K562 (cell line): ENCODE data around the gene TUBA1B. TPM values are rescaled to one million over a fixed set of nuclear protein-coding genes. Genes with fewer than 3 reads are reported as not detected.
"Not testable (repeated sequence)": the region's sequence is repeated elsewhere in the genome, so short reads cannot be mapped to it uniquely, and the experiment has no call there.

Experiments
- ATAC-seq: fragments of 200-7000 bp; cut with Tn5 transposase; 3 replicates; pipeline ENCODE4 v1.9.1; 2020; ENCODE audit warnings: moderate library complexity
- BruUV-seq: library from RNA; stranded (reverse); fragments of 400-500 nt; replicated peaks from 2 replicates; lab custom pipeline; 2021; lab: Mats Ljungman, UMichigan
- CTCF ChIA-PET: fragments of 300-600 bp; formaldehyde crosslinking; extraction: SDS; loops from one replicate; lab custom pipeline; 2021; ENCODE audit warnings: low intra/inter-chr PET ratio; lab: Yijun Ruan, JAX
- POLR2A ChIA-PET: fragments of 300-600, 350-650 bp; sonication (Branson Sonifier 250); formaldehyde crosslinking; extraction: SDS; loops from one replicate; lab custom pipeline; 2021; ENCODE audit warnings: antibody characterized with exemption, inconsistent platforms; lab: Yijun Ruan, JAX
- DNase-seq, 4 experiments: peaks; one replicate each; pipeline versions ENCODE4 v3.0.0 to v3.0.0-alpha.2; 2011 to 2018; ENCODE audit warnings: low spot score in 3 of 4, mixed read lengths in 3 of 4; ENCODE audit errors: extremely low read depth in 1 of 4
- FAIRE-seq: peaks from 2 replicates; lab custom pipeline; 2011; peaks lifted over from hg19 to GRCh38; lab: Jason Lieb, UNC
- H2AFZ ChIP-seq: 2 replicates; pipeline ENCODE4 v1.6.0; 2011; ENCODE audit warnings: low read depth, low read length, control low read depth, inconsistent platforms
- H3K27ac ChIP-seq: fragments of 200-600 bp; 3 replicates; pipeline ENCODE4 v1.8.0; 2011; ENCODE audit warnings: low read depth, mild to moderate bottlenecking, control low read depth, inconsistent platforms, low read length, moderate library complexity, mixed read lengths; ENCODE audit errors: extremely low read depth
- H3K27me3 ChIP-seq, 2 experiments: fragments of 300-600 bp in 1 of 2; 2 replicates in 1 of 2; 3 replicates in 1 of 2; pipeline versions ENCODE4 v1.6.0 to v1.8.0; 2011; ENCODE audit warnings: inconsistent platforms in 2 of 2, low read length in 2 of 2, mild to moderate bottlenecking in 1 of 2, mixed read lengths in 1 of 2, moderate library complexity in 1 of 2; ENCODE audit not compliant: control insufficient read depth in 2 of 2, insufficient read depth in 2 of 2
- H3K36me3 ChIP-seq: fragments of 300-600 bp; 3 replicates; pipeline ENCODE4 v1.8.0; 2011; ENCODE audit warnings: mild to moderate bottlenecking, low read length, inconsistent platforms; ENCODE audit not compliant: control insufficient read depth, insufficient read depth
- H3K4me1 ChIP-seq, 2 experiments: fragments of 200-600 bp in 1 of 2; replicated peaks in 1 of 2; 2 replicates in 1 of 2; 3 replicates in 1 of 2; pipeline versions ENCODE4 v1.5.1 to v1.8.0; 2011; ENCODE audit warnings: inconsistent platforms in 2 of 2, low read length in 2 of 2, mild to moderate bottlenecking in 1 of 2, mixed read lengths in 1 of 2, moderate library complexity in 1 of 2; ENCODE audit not compliant: control insufficient read depth in 2 of 2, insufficient read depth in 2 of 2
- H3K4me2 ChIP-seq: 2 replicates; pipeline ENCODE4 v1.6.1; 2011; ENCODE audit warnings: low read length, control low read depth, inconsistent platforms, mixed read lengths; ENCODE audit not compliant: insufficient read depth
- H3K4me3 ChIP-seq: fragments of 200-600 bp; sonication (generic), shearing (Covaris generic); 2 replicates; pipeline ENCODE4 v1.5.1; 2016; ENCODE audit warnings: control low read depth, inconsistent platforms
- H3K79me2 ChIP-seq: fragments of 200-600 bp; 3 replicates; pipeline ENCODE4 v1.8.0; 2011; ENCODE audit warnings: low read length, inconsistent platforms; ENCODE audit not compliant: control insufficient read depth, insufficient read depth
- H3K9ac ChIP-seq, 2 experiments: 2 replicates each; pipeline versions ENCODE4 v1.6.0 to v1.6.1; 2011; ENCODE audit warnings: low read depth in 2 of 2, low read length in 2 of 2, control low read depth in 1 of 2, inconsistent platforms in 1 of 2, mild to moderate bottlenecking in 1 of 2, mixed read lengths in 1 of 2; ENCODE audit not compliant: insufficient read depth in 1 of 2
- H3K9me1 ChIP-seq: one replicate; pipeline ENCODE4 v1.6.0; 2011; ENCODE audit warnings: inconsistent platforms, mild to moderate bottlenecking, low read length, moderate library complexity; ENCODE audit not compliant: control insufficient read depth, insufficient read depth
- H3K9me3 ChIP-seq: replicated peaks from 2 replicates; pipeline ENCODE4 v1.5.1; 2011; ENCODE audit warnings: low read depth, low read length, inconsistent platforms; ENCODE audit not compliant: control insufficient read depth, insufficient read depth
- H4K20me1 ChIP-seq: replicated peaks from 2 replicates; pipeline ENCODE4 v1.6.1; 2011; ENCODE audit warnings: low read length, inconsistent platforms, mixed read lengths; ENCODE audit not compliant: control insufficient read depth, insufficient read depth
- HNRNPLL ChIP-seq: fragments of 200-400 bp; formaldehyde crosslinking; IDR thresholded peaks from 2 replicates; pipeline ENCODE4 v1.6.1; 2017; ENCODE audit warnings: low read length, low read depth, mild to moderate bottlenecking; ENCODE audit not compliant: poor library complexity, severe bottlenecking
- NCOR1 ChIP-seq: fragments of 450-650 bp; IDR thresholded peaks from 2 replicates; pipeline ENCODE4 v1.6.1; 2016; ENCODE audit warnings: mild to moderate bottlenecking, moderate library complexity
- POLR2AphosphoS5 ChIP-seq: IDR thresholded peaks from 2 replicates; pipeline ENCODE4 v1.6.1; 2011; ENCODE audit warnings: mild to moderate bottlenecking, low read depth, low read length, moderate library complexity; ENCODE audit not compliant: control insufficient read depth, insufficient read depth
- ZBED1 ChIP-seq: IDR thresholded peaks from 2 replicates; pipeline ENCODE4 v1.6.1; 2014
- WGBS: fragments of 100-300 bp; shearing (Covaris generic); methylation state at CpG from one replicate; pipeline ENCODE4 v1.1.6; 2016; ENCODE audit warnings: low coverage, mixed read lengths; ENCODE audit not compliant: insufficient coverage; ENCODE audit errors: missing lambda C conversion rate; 5-methylcytosine and 5-hydroxymethylcytosine counted together
- in situ Hi-C: fragments of 300-500 bp; cut with MboI; formaldehyde crosslinking; loops from 4 replicates; pipeline ENCODE4 v1.15.0; 2018; ENCODE audit warnings: inconsistent platforms, mixed read lengths
- intact Hi-C: fragments of 100-400 bp; cut with micrococcal nuclease; formaldehyde crosslinking; loops from 2 replicates; pipeline ENCODE4 v1.14.2; 2022
- polyA plus RNA-seq, 8 experiments: library from polyadenylated mRNA; depleted of rRNA in 4 of 8; stranded (reverse) in 5 of 8; unstranded in 3 of 8; fragments of >200 nt; fragmentation: Nextera tagmentation in 2 of 8; fragmentation: Illumina TruSeq in 1 of 8; extraction: Ambion mirVana in 2 of 8; extraction: Trizol in 1 of 8; gene quantifications; 2 replicates each; pipeline versions ENCODE4 v1.2.1 to v1.2.3, GENCODE V29; 2011 to 2014; ENCODE audit warnings: inconsistent platforms in 1 of 8, missing spikeins in 1 of 8
- total RNA-seq, 7 experiments: library from RNA; depleted of rRNA in 6 of 7; stranded (reverse); fragments of >200 nt in 6 of 7; fragmentation: Illumina TruSeq in 2 of 7; extraction: Trizol in 2 of 7; gene quantifications; 2 replicates each; pipeline versions ENCODE4 v1.2.1 to v1.2.3, GENCODE V29; 2011 to 2021; ENCODE audit warnings: low replicate concordance in 1 of 7
- TF ChIP-seq, protein P1 (sequence below): sonication (generic); formaldehyde crosslinking; IDR thresholded peaks from 2 replicates; pipeline ENCODE4 v1.8.1; 2023; ENCODE audit warnings: missing genetic modification reagents, mild to moderate bottlenecking, borderline replicate concordance

TUBA1B gene
- total and polyA plus RNA-seq, 9 of the 15 experiments (the other 6 are each of a cell fraction or from before 2014, with no cell fraction given), result 2,189 to 4,624 (median 2,628) TPM

DNA sequence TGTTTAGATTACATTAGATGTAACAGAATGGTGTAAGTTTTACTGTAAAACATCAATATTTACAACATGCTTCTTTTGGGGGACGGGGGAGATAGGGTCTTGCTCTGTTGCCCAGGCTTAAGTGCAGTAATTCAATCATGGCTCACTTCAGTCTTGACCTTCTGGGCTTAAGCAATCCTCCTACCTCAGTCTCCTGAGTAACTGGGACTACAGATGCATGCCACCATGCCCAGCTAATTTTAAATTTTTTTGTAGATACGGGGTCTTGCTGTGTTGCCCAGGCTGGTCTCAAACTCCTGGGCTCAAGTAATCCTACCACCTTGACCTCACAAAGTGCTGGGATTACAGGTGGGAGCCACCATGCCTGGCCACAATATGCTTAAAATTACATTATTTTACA, 33.9 kb upstream of the TUBA1B start (continued):
- no peak for TF ChIP-seq NCOR1

DNA sequence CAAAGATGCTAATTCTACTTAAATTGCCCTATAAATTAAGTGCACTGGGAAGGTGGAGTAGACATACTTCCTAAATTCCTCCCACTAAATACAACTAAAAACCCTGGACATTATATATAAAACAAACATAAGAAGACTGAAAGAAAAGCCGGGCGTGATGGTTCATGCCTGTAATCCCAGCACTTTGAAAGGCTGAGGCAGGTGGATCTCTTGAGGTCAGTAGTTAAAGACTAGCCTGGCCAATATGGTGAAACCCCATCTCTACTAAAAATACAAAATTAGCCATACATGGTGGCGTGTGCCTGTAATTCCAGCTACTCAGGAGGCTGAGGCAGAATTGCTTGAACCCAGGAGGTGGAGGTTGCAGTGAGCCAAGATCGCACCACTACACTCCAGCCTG, 30.7 kb upstream of the TUBA1B start:
- WGBS, result 80% methylated on average over 4 of the region's 4 CpGs
- CTCF ChIA-PET, H3K36me3 ChIP-seq, BruUV-seq, H3K9me1 ChIP-seq, H3K4me1 ChIP-seq, H3K4me3 ChIP-seq, H3K27ac ChIP-seq, H2AFZ ChIP-seq, H3K79me2 ChIP-seq, FAIRE-seq, H3K27me3 ChIP-seq, in situ Hi-C loops, DNase-seq, H4K20me1 ChIP-seq, H3K9me3 ChIP-seq, ATAC-seq, H3K4me2 ChIP-seq, H3K9ac ChIP-seq: not testable (repeated sequence)
- intact Hi-C loops, result loop anchor here (2.0 kb wide), 1 partner anchor 27 kb away; the partner anchor contains the start of gene TUBA1A
- POLR2A ChIA-PET, result interaction anchor here (1.4 to 2.9 kb wide), 3 partner anchors 9 to 30 kb away, joined by 3 to 13 read pairs (median 4); partner anchors contain the start of gene TUBA1B

DNA sequence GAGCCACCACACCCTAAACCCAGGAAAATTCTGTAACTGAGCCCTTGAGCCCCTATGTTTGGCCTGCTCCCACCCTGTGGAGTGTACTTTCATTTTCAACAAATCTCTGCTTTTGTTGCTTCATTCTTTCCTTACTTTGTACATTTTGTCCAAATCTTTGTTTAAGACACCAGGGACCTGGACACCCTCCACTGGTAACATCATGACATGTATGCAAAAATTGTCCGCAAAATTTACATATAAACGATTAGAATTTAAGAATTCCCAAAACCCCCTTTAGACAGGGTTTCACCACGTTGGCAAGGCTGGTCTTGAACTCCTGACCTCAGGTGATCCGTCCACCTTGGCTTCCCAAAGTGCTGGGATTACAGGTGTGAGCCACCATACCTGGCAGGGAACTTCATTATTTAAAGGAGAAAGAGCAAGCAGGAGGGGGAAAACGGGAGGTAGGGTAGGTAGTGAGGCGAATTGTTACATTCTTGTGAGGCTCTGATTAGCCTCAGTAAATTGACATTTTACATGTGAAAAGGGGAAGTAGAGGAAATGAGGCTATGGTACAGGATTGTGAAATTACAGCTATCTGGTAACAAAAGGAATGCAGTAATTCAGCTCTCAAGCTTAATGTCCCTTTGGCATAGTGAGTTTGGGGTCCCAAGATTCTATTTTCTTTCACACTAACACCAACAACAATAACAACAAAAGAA, 30.0 kb upstream of the TUBA1B start:
- BruUV-seq, result TSS peak; percentile 96
- no peak overlapping the region; a peak in 1 of 4 replicates for H3K9ac ChIP-seq
- TF ChIP-seq HNRNPLL, result no peak
- TF ChIP-seq, protein P1, sequence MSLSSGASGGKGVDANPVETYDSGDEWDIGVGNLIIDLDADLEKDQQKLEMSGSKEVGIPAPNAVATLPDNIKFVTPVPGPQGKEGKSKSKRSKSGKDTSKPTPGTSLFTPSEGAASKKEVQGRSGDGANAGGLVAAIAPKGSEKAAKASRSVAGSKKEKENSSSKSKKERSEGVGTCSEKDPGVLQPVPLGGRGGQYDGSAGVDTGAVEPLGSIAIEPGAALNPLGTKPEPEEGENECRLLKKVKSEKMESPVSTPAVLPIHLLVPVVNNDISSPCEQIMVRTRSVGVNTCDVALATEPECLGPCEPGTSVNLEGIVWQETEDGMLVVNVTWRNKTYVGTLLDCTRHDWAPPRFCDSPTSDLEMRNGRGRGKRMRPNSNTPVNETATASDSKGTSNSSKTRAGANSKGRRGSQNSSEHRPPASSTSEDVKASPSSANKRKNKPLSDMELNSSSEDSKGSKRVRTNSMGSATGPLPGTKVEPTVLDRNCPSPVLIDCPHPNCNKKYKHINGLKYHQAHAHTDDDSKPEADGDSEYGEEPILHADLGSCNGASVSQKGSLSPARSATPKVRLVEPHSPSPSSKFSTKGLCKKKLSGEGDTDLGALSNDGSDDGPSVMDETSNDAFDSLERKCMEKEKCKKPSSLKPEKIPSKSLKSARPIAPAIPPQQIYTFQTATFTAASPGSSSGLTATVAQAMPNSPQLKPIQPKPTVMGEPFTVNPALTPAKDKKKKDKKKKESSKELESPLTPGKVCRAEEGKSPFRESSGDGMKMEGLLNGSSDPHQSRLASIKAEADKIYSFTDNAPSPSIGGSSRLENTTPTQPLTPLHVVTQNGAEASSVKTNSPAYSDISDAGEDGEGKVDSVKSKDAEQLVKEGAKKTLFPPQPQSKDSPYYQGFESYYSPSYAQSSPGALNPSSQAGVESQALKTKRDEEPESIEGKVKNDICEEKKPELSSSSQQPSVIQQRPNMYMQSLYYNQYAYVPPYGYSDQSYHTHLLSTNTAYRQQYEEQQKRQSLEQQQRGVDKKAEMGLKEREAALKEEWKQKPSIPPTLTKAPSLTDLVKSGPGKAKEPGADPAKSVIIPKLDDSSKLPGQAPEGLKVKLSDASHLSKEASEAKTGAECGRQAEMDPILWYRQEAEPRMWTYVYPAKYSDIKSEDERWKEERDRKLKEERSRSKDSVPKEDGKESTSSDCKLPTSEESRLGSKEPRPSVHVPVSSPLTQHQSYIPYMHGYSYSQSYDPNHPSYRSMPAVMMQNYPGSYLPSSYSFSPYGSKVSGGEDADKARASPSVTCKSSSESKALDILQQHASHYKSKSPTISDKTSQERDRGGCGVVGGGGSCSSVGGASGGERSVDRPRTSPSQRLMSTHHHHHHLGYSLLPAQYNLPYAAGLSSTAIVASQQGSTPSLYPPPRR (CRISPR knock-in tag), result no peak
- TF ChIP-seq POLR2AphosphoS5, result peak; percentile 59
- TF ChIP-seq ZBED1, result peak; percentile 53; the same call in 1 of the 2 replicates

More for the DNA sequence above, 30.0 kb upstream of the TUBA1B start:
- no peaks in the 10 kb centered on the region for H3K27me3 ChIP-seq
- CTCF ChIA-PET, result no interaction called here
- DNase-seq (peak in 1 of 4 experiments; percentile 7), ATAC-seq (no peak; the same call in 2 of the 3 replicates), FAIRE-seq (no peak)
- WGBS, result 27% methylated on average over 6 of the region's 6 CpGs
- no peak overlapping the region for H3K4me3 ChIP-seq
- intact Hi-C loops (loop anchor here (2.0 kb wide), 1 partner anchor 28 kb away; the partner anchor contains the start of gene TUBA1A), in situ Hi-C loops (no loop called here)
- no peak overlapping the region for H3K4me2 ChIP-seq
- H3K9me3 ChIP-seq, result no peaks in the 10 kb centered on the region
- H3K27ac ChIP-seq, result no peak overlapping the region
- H2AFZ ChIP-seq, result no peak overlapping the region
- no peaks in the 10 kb centered on the region for H3K9me1 ChIP-seq
- POLR2A ChIA-PET, result interaction anchor here (1.5 to 2.7 kb wide), 2 partner anchors 17 to 30 kb away, joined by 3 to 17 read pairs; partner anchors contain the start of gene TUBA1B
- no peaks in the 10 kb centered on the region for H4K20me1 ChIP-seq
- no peaks in the 10 kb centered on the region for H3K79me2 ChIP-seq
- H3K36me3 ChIP-seq, result no peaks in the 10 kb centered on the region
- peaks cover 5 to 6% of the 10 kb centered on the region in 2 experiments; a peak in 3 of 5 replicates for H3K4me1 ChIP-seq
